ENCODE measurements around the gene SIK2. TPM values are rescaled to one million over a fixed set of nuclear protein-coding genes. Genes with fewer than 3 reads are reported as not detected.

The SIK2 gene
- total RNA-seq, 1 donor from 2014 or later = 16.3 TPM

- no peak overlapping the region for H3K27ac Mint-ChIP-seq
- H3K79me2 ChIP-seq (ENCODE audit: low read depth) = no peaks in the 10 kb centered on the region
- no peaks in the 10 kb centered on the region for H3F3A ChIP-seq (ENCODE audit: low read depth)
- H2AFZ ChIP-seq (replicated peaks) = no peak overlapping the region
- no peak overlapping the region for H3K27ac ChIP-seq
- no peaks in the 10 kb centered on the region for H3K9me3 Mint-ChIP-seq
- H4K20me1 ChIP-seq (ENCODE audit: low read depth) = no peaks in the 10 kb centered on the region
- H3K4me1 Mint-ChIP-seq = peaks cover 10% of the 10 kb centered on the region
- peaks cover 2% of the 10 kb centered on the region for H3K4me1 ChIP-seq
- H3K27me3 ChIP-seq = no peaks in the 10 kb centered on the region
- H3K4me3 Mint-ChIP-seq = no peak overlapping the region
- no peak overlapping the region for H3K9ac ChIP-seq
- no peak for DNase-seq (ENCODE audit: low spot score)
- H3K36me3 Mint-ChIP-seq = peaks cover 3% of the 10 kb centered on the region
- H3K9me3 ChIP-seq (ENCODE audit: low read depth) = no peaks in the 10 kb centered on the region
- no peaks in the 10 kb centered on the region for H3K27me3 Mint-ChIP-seq (ENCODE audit: insufficient read depth, low read depth)
- TF ChIP-seq CTCF (IDR thresholded peaks at IDR 0.05) (no peak), EZH2 (IDR thresholded peaks at IDR 0.05) (no peak), EZH2phosphoT487 (IDR thresholded peaks at IDR 0.05) (no peak)
- no peak overlapping the region for H3K4me2 ChIP-seq
- H3K36me3 ChIP-seq = no peaks in the 10 kb centered on the region
- H3K4me3 ChIP-seq = no peak overlapping the region
Measured at GRCh38 chr11:111699579-111700156, 97.4 kb downstream of the SIK2 start.

GRCh38 chr11:111700162-111700561 is 97.9 kb downstream of the SIK2 start:
- Histone ChIP-seq H3K4me3 (no peak overlapping the region), H3K9ac (no peak overlapping the region), H3K36me3 (no peaks in the 10 kb centered on the region), H3K4me1 (no peaks in the 10 kb centered on the region), H4K20me1 (ENCODE audit: low read depth) (no peaks in the 10 kb centered on the region), H3K27me3 (no peaks in the 10 kb centered on the region), H3F3A (ENCODE audit: low read depth) (no peaks in the 10 kb centered on the region), H3K79me2 (ENCODE audit: low read depth) (no peaks in the 10 kb centered on the region), H3K4me2 (no peak overlapping the region), H3K27ac (no peak overlapping the region), H3K9me3 (ENCODE audit: low read depth) (no peaks in the 10 kb centered on the region), H2AFZ (replicated peaks) (no peak overlapping the region)
- Mint-ChIP-seq H3K27me3 (ENCODE audit: insufficient read depth, low read depth) (no peaks in the 10 kb centered on the region), H3K4me3 (no peak overlapping the region), H3K27ac (no peak overlapping the region), H3K9me3 (no peaks in the 10 kb centered on the region), H3K36me3 (peaks cover 8% of the 10 kb centered on the region), H3K4me1 (peaks cover 5% of the 10 kb centered on the region)
- no peak for TF ChIP-seq CTCF (IDR thresholded peaks at IDR 0.05)
- TF ChIP-seq EZH2phosphoT487 (IDR thresholded peaks at IDR 0.05) = no peak
- TF ChIP-seq EZH2 (IDR thresholded peaks at IDR 0.05) = no peak
- no peak for DNase-seq (ENCODE audit: low spot score)

- no peak overlapping the region for H3K27ac Mint-ChIP-seq
- H3K36me3 Mint-ChIP-seq = peaks cover 22% of the 10 kb centered on the region
- TF ChIP-seq EZH2phosphoT487 (IDR thresholded peaks at IDR 0.05) (no peak), CTCF (IDR thresholded peaks at IDR 0.05) (no peak), EZH2 (IDR thresholded peaks at IDR 0.05) (no peak)
Measured at GRCh38 chr11:111702623-111703022, 100.4 kb downstream of the SIK2 start.

More at GRCh38 chr11:111702623-111703022, 100.4 kb downstream of the SIK2 start:
- H3K4me3 ChIP-seq = no peak overlapping the region
- no peaks in the 10 kb centered on the region for H3F3A ChIP-seq (ENCODE audit: low read depth)
- no peak overlapping the region for H2AFZ ChIP-seq (replicated peaks)
- Mint-ChIP-seq H3K9me3 (no peaks in the 10 kb centered on the region), H3K27me3 (ENCODE audit: insufficient read depth, low read depth) (no peaks in the 10 kb centered on the region), H3K4me3 (no peak overlapping the region), H3K4me1 (no peaks in the 10 kb centered on the region)
- H3K4me1 ChIP-seq = no peaks in the 10 kb centered on the region
- no peak overlapping the region for H3K4me2 ChIP-seq
- no peaks in the 10 kb centered on the region for H3K9me3 ChIP-seq (ENCODE audit: low read depth)
- H4K20me1 ChIP-seq (ENCODE audit: low read depth) = no peaks in the 10 kb centered on the region
- DNase-seq (ENCODE audit: low spot score) = no peak
- H3K36me3 ChIP-seq = no peaks in the 10 kb centered on the region
- no peak overlapping the region for H3K27ac ChIP-seq
- no peaks in the 10 kb centered on the region for H3K79me2 ChIP-seq (ENCODE audit: low read depth)
- no peak overlapping the region for H3K9ac ChIP-seq
- no peaks in the 10 kb centered on the region for H3K27me3 ChIP-seq
